ENCODE data around the gene OTUD5.

The OTUD5 gene

DNA sequence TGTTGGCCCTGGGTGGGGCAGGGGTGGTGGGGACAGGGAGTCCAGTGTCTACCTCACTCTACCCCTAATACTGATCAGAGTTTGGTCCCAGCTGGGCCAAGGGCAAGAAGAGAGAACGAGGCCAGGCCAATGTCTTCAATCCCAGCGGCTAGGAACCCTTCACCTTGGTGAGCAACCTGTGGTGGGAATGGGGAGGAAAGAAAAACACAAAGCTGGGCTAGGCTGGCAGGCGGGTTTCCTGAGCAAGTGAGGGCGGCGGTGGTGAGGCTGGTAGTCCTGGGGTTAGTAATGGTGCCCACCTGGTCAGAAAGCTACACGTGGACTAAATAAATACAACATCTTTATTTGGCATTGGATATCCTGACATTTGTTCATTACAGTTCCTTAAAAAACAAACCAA, 54.1 kb downstream of the OTUD5 start:
- peaks cover 19 to 74% of the 10 kb centered on the region in 2 experiments; a peak in 2 of 3 replicates for H3K36me3 ChIP-seq (ENCODE audit: control insufficient read depth in 2 of 2, insufficient read depth in 1 of 2, low read length in 2 of 2)
- no peak overlapping the region for H3K27ac ChIP-seq (ENCODE audit: extremely low read depth, low read depth, low read length)
- H3K9me3 ChIP-seq (ENCODE audit: control insufficient read depth, insufficient read depth, low read depth, low read length) = no peaks in the 10 kb centered on the region
- H3K4me1 ChIP-seq (ENCODE audit: control insufficient read depth, insufficient read depth, low read length) = no peaks in the 10 kb centered on the region
- no peak overlapping the region for H3K4me3 ChIP-seq (ENCODE audit: low read depth, low read length)
- POLR2A ChIA-PET = interaction anchor here (0.5 to 2.8 kb wide), 4 partner anchors 9 to 336 kb away, joined by 3 to 10 read pairs (median 6); partner anchors contain the start of gene SLC35A2
- TF ChIP-seq ZNF433 (tag by site-specific recombination; IDR thresholded peaks at IDR 0.05; ENCODE audit: low read depth) (no peak), ZNF2 (tag by site-specific recombination; IDR thresholded peaks at IDR 0.05) (no peak)
- CTCF ChIA-PET = interaction anchor here (1.0 kb wide), 1 partner anchor 255 kb away, joined by 5 read pairs; no protein-coding TSS in a partner anchor

DNA sequence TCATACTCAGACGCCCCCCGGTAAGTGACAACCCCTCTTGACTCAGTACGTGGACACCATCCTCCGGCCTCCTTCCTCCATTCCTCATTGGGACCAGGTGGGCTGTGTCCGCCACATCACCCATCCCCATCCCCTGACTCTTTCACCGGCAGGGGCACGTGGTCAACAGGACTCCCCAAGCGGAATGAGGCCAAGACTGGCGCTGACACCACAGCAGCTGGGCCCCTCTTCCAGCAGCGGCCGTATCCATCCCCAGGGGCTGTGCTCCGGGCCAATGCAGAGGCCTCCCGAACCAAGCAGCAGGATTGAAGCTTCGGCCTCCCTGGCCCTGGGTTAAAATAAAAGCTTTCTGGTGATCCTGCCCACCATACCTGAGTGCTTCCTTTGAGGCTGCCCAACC, 54.6 kb downstream of the OTUD5 start:
- CTCF ChIA-PET = no interaction called here
- POLR2A ChIA-PET = interaction anchor here (1.8 to 2.8 kb wide), 2 partner anchors 9 to 11 kb away, joined by 8 to 10 read pairs; partner anchors contain the start of gene SLC35A2
- no peak overlapping the region for H3K27ac ChIP-seq (ENCODE audit: extremely low read depth, low read depth, low read length)
- H3K4me1 ChIP-seq (ENCODE audit: control insufficient read depth, insufficient read depth, low read length) = no peaks in the 10 kb centered on the region
- H3K9me3 ChIP-seq (ENCODE audit: control insufficient read depth, insufficient read depth, low read depth, low read length) = no peaks in the 10 kb centered on the region
- H3K4me3 ChIP-seq (ENCODE audit: low read depth, low read length) = no peak overlapping the region
- no peak for TF ChIP-seq OSR2 (tag by site-specific recombination; IDR thresholded peaks at IDR 0.05)
- TF ChIP-seq ZNF416 (tag by site-specific recombination; IDR thresholded peaks at IDR 0.05) = no peak
- no peak for TF ChIP-seq PRDM1 (tag by site-specific recombination; IDR thresholded peaks at IDR 0.05)
- no peak for TF ChIP-seq YY1 (tag by site-specific recombination; IDR thresholded peaks at IDR 0.05)
- TF ChIP-seq, protein P1, sequence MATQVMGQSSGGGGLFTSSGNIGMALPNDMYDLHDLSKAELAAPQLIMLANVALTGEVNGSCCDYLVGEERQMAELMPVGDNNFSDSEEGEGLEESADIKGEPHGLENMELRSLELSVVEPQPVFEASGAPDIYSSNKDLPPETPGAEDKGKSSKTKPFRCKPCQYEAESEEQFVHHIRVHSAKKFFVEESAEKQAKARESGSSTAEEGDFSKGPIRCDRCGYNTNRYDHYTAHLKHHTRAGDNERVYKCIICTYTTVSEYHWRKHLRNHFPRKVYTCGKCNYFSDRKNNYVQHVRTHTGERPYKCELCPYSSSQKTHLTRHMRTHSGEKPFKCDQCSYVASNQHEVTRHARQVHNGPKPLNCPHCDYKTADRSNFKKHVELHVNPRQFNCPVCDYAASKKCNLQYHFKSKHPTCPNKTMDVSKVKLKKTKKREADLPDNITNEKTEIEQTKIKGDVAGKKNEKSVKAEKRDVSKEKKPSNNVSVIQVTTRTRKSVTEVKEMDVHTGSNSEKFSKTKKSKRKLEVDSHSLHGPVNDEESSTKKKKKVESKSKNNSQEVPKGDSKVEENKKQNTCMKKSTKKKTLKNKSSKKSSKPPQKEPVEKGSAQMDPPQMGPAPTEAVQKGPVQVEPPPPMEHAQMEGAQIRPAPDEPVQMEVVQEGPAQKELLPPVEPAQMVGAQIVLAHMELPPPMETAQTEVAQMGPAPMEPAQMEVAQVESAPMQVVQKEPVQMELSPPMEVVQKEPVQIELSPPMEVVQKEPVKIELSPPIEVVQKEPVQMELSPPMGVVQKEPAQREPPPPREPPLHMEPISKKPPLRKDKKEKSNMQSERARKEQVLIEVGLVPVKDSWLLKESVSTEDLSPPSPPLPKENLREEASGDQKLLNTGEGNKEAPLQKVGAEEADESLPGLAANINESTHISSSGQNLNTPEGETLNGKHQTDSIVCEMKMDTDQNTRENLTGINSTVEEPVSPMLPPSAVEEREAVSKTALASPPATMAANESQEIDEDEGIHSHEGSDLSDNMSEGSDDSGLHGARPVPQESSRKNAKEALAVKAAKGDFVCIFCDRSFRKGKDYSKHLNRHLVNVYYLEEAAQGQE (tag by site-specific recombination; IDR thresholded peaks at IDR 0.05) = no peak
- TF ChIP-seq, protein P2, sequence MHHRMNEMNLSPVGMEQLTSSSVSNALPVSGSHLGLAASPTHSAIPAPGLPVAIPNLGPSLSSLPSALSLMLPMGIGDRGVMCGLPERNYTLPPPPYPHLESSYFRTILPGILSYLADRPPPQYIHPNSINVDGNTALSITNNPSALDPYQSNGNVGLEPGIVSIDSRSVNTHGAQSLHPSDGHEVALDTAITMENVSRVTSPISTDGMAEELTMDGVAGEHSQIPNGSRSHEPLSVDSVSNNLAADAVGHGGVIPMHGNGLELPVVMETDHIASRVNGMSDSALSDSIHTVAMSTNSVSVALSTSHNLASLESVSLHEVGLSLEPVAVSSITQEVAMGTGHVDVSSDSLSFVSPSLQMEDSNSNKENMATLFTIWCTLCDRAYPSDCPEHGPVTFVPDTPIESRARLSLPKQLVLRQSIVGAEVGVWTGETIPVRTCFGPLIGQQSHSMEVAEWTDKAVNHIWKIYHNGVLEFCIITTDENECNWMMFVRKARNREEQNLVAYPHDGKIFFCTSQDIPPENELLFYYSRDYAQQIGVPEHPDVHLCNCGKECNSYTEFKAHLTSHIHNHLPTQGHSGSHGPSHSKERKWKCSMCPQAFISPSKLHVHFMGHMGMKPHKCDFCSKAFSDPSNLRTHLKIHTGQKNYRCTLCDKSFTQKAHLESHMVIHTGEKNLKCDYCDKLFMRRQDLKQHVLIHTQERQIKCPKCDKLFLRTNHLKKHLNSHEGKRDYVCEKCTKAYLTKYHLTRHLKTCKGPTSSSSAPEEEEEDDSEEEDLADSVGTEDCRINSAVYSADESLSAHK (tag by site-specific recombination; IDR thresholded peaks at IDR 0.05) = no peak
- TF ChIP-seq GLI4 (tag by site-specific recombination; IDR thresholded peaks at IDR 0.05) = no peak
- TF ChIP-seq ZNF433 (tag by site-specific recombination; IDR thresholded peaks at IDR 0.05; ENCODE audit: low read depth) = no peak
- TF ChIP-seq, protein P3, sequence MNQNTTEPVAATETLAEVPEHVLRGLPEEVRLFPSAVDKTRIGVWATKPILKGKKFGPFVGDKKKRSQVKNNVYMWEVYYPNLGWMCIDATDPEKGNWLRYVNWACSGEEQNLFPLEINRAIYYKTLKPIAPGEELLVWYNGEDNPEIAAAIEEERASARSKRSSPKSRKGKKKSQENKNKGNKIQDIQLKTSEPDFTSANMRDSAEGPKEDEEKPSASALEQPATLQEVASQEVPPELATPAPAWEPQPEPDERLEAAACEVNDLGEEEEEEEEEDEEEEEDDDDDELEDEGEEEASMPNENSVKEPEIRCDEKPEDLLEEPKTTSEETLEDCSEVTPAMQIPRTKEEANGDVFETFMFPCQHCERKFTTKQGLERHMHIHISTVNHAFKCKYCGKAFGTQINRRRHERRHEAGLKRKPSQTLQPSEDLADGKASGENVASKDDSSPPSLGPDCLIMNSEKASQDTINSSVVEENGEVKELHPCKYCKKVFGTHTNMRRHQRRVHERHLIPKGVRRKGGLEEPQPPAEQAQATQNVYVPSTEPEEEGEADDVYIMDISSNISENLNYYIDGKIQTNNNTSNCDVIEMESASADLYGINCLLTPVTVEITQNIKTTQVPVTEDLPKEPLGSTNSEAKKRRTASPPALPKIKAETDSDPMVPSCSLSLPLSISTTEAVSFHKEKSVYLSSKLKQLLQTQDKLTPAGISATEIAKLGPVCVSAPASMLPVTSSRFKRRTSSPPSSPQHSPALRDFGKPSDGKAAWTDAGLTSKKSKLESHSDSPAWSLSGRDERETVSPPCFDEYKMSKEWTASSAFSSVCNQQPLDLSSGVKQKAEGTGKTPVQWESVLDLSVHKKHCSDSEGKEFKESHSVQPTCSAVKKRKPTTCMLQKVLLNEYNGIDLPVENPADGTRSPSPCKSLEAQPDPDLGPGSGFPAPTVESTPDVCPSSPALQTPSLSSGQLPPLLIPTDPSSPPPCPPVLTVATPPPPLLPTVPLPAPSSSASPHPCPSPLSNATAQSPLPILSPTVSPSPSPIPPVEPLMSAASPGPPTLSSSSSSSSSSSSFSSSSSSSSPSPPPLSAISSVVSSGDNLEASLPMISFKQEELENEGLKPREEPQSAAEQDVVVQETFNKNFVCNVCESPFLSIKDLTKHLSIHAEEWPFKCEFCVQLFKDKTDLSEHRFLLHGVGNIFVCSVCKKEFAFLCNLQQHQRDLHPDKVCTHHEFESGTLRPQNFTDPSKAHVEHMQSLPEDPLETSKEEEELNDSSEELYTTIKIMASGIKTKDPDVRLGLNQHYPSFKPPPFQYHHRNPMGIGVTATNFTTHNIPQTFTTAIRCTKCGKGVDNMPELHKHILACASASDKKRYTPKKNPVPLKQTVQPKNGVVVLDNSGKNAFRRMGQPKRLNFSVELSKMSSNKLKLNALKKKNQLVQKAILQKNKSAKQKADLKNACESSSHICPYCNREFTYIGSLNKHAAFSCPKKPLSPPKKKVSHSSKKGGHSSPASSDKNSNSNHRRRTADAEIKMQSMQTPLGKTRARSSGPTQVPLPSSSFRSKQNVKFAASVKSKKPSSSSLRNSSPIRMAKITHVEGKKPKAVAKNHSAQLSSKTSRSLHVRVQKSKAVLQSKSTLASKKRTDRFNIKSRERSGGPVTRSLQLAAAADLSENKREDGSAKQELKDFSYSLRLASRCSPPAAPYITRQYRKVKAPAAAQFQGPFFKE (tag by site-specific recombination; IDR thresholded peaks at IDR 0.05; ENCODE audit: borderline replicate concordance) = no peak
- TF ChIP-seq ZNF239 (tag by site-specific recombination; IDR thresholded peaks at IDR 0.05) = no peak
- no peak for TF ChIP-seq ZNF514 (tag by site-specific recombination; IDR thresholded peaks at IDR 0.05)
- TF ChIP-seq, protein P4, sequence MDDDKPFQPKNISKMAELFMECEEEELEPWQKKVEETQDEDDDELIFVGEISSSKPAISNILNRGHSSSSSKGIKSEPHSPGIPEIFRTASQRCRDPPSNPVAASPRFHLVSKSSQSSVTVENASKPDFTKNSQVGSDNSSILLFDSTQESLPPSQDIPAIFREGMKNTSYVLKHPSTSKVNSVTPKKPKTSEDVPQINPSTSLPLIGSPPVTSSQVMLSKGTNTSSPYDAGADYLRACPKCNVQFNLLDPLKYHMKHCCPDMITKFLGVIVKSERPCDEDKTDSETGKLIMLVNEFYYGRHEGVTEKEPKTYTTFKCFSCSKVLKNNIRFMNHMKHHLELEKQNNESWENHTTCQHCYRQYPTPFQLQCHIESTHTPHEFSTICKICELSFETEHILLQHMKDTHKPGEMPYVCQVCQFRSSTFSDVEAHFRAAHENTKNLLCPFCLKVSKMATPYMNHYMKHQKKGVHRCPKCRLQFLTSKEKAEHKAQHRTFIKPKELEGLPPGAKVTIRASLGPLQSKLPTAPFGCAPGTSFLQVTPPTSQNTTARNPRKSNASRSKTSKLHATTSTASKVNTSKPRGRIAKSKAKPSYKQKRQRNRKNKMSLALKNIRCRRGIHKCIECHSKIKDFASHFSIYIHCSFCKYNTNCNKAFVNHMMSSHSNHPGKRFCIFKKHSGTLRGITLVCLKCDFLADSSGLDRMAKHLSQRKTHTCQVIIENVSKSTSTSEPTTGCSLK (tag by site-specific recombination; IDR thresholded peaks at IDR 0.05) = no peak
- TF ChIP-seq MZF1 (tag by site-specific recombination; IDR thresholded peaks at IDR 0.05; ENCODE audit: borderline replicate concordance) = no peak
- TF ChIP-seq, protein P5, sequence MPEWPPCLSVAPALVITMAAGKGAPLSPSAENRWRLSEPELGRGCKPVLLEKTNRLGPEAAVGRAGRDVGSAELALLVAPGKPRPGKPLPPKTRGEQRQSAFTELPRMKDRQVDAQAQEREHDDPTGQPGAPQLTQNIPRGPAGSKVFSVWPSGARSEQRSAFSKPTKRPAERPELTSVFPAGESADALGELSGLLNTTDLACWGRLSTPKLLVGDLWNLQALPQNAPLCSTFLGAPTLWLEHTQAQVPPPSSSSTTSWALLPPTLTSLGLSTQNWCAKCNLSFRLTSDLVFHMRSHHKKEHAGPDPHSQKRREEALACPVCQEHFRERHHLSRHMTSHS (tag by site-specific recombination; IDR thresholded peaks at IDR 0.05) = no peak
- peaks cover 19 to 74% of the 10 kb centered on the region in 2 experiments; a peak in 2 of 3 replicates for H3K36me3 ChIP-seq (ENCODE audit: control insufficient read depth in 2 of 2, insufficient read depth in 1 of 2, low read length in 2 of 2)
